Activated CD4-positive, alpha-beta T cell treated with anti-CD3 and anti-CD28 coated beads for 1 hour (primary cell): ENCODE results near the gene SOWAHA.

ENCODE experiments used
- DNase-seq: peaks from one replicate; pipeline ENCODE4 v3.0.0-alpha.2; 2020

The SOWAHA gene

DNA sequence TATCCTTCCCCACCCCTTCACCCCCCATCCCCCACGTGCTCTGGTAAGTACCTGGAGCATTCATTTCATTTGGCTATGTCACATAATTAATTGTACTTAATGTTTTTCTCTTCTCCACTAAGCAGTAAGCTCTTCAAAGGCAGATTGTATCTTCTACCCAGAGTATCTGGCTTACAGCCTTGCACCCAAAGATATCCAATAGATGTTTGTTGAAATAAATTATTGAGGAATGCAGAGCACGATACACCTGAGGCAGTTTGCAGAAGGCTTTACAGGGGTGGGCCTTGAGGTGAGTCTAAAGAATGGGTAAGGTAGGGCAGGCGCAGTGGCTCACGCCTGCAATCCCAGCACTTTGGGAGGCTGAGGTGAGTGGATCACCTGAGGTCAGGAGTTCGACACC, 2.5 kb upstream of the SOWAHA start:
- DNase-seq: no peak

DNA sequence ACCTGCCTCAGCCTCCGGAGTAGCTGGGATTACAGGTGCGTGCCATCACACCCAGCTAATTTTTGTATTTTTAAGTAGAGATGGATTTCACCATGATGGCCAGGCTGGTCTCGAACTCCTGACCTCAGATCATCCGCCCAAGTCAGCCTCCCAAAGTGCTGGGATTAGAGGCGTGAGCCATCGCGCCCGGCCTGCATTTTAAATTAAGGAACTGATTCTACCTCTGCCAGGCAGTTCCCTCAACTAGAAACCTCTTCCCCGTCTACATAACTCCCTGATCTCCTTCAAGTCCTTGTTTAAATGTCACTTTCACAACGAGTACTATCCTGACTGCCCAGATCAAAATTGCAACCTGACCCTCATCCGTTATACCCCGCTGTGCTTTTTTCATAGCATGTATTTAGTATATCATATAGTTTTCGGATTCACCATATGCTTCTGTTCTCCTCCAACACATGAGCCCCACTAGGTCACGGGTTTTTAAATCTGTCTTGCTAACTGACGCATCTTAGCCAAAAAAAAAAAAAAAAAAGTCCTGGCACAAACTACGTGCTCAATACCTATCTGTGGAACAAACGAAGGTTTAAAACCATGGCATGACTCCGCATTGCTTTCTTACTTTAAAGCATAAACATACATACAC, 858 bp upstream of the SOWAHA start:
- no peak for DNase-seq

DNA sequence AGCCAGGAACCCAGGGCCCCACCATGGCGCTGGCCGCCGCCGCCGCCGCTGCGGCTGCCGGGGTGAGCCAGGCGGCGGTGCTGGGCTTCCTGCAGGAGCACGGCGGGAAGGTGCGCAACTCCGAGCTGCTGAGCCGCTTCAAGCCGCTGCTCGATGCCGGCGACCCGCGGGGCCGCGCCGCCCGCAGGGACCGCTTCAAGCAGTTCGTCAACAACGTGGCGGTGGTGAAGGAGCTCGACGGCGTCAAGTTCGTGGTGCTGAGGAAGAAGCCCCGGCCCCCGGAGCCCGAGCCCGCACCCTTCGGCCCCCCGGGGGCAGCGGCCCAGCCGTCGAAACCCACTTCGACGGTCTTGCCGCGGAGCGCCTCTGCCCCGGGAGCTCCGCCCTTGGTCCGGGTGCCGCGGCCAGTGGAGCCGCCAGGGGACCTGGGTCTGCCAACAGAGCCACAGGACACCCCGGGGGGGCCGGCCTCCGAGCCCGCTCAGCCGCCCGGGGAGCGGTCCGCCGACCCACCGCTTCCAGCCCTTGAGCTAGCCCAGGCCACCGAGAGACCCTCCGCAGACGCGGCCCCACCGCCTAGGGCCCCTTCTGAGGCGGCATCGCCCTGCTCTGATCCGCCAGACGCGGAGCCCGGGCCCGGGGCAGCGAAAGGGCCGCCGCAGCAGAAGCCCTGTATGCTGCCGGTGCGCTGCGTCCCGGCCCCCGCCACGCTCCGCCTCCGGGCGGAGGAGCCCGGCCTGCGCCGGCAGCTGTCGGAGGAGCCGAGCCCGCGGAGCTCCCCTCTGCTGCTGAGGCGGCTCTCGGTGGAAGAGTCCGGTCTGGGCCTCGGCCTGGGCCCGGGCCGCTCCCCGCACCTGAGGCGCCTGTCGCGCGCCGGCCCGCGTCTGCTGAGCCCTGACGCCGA, 749 bp downstream of the SOWAHA start:
- no peak for DNase-seq

DNA sequence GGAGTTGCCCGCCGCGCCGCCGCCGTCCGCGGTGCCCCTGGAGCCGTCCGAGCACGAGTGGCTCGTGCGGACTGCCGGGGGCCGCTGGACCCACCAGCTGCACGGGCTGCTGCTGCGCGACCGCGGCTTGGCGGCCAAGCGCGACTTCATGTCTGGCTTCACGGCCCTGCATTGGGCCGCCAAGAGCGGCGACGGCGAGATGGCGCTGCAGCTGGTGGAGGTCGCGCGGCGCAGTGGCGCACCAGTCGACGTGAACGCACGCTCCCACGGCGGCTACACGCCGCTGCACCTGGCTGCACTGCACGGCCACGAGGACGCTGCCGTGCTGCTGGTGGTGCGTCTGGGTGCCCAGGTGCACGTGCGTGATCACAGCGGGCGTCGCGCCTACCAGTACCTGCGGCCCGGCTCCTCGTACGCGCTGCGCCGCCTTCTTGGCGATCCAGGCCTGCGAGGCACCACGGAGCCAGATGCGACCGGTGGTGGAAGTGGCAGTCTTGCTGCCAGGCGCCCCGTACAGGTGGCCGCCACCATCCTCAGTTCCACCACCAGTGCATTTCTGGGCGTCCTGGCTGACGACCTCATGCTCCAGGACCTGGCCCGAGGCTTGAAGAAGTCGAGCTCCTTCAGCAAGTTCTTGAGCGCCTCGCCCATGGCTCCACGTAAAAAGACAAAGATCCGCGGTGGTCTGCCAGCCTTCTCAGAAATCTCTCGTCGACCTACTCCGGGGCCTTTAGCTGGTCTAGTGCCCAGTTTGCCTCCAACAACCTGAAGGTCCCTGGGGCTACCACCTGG, 1.6 kb downstream of the SOWAHA start:
- DNase-seq: no peak

DNA sequence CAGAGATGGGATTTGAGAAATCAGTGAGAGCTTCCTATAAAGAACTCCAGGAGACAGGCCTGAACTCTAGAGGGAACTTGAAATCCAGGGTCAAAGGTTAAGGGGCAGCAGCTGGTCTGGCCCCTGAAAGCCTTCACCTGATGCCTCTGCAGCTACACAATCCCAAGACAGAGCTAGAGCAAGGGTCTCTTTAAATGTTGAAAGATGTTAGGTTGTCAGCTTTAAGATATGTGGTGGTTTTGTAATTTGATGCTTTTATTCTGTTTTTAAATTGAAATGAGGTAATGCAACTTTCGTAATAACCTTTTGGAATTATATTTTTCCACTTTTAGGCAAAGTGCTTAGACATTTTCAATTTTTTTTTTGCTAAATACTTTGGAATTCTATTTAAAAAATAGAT, 2.4 kb downstream of the SOWAHA start:
- no peak for DNase-seq

DNA sequence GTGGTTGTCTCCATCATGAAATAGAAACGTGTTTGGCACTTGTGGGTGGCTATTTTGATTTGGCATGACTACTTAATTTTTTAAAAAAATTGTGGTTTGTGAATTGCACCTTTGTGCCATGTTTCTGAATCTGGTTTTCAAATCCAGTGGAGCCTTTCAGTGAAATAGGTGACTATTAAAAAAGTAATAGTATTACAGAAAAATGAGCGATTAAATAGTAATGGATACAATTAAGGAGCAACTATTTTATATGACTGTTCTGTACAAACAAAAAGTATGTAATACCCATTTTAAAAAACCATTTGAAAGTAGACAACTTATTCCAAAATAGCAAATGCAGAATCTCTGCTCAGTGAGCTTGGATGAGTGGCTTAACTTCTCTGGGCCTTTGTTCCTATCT, 3.0 kb downstream of the SOWAHA start:
- DNase-seq: no peak

DNA sequence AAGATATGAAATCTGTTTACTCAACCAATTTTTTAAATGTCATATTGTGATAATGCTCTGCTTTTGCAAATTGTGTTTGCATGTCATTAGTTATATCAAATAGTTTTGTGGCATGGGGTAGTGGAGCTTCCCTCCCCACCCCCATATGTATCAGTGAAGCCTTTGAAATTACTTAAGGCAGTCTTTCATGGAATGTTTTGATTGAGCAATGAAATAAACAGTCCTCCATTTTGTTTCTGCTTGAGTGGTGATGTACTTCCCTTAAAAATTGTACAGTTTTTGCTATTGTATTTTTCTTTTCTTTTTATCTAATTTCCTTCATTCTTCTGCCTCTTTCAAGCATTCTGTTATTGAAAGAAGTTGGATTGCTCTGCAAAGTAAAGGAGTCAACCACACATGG, 3.5 kb downstream of the SOWAHA start:
- no peak for DNase-seq

DNA sequence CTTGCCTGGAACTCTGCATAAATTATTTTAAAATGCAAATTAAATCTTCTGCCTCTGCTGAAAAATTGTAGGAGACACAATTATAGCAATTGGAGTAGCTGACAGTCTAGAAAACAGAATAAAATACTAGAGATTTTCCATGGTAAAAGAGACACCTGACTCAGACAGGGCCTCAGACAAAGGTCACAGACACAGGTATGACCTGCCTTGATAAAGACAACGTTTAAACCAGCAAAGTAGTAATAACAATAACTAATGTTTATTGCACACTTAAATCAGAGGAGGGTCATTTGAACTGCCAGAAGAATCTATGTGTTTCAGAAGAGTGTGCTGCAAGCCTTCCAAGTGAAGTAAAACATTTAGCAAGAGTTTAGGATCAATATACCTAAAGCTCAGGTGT, 3.9 kb downstream of the SOWAHA start:
- no peak for DNase-seq

DNA sequence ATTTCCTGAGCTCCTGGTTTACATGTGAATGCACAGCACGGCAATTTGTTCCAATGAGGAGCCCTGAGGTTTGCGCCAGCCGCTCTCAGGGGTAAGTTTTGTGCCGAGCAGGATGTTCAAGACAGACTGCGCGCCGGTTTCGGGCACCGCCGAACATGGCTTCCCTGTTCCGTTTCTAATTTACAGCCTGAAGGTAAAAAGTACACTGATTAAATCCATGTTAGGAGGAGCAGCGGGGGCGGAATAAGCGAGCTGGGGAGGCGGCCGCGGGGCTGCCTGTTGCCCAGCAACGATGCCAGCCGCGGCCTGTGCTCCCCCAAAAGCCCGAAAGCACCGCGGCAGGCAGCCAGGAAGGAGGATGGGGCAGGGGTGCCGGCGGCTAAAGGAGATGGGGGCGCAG, 6.4 kb downstream of the SOWAHA start:
- DNase-seq: no peak

DNA sequence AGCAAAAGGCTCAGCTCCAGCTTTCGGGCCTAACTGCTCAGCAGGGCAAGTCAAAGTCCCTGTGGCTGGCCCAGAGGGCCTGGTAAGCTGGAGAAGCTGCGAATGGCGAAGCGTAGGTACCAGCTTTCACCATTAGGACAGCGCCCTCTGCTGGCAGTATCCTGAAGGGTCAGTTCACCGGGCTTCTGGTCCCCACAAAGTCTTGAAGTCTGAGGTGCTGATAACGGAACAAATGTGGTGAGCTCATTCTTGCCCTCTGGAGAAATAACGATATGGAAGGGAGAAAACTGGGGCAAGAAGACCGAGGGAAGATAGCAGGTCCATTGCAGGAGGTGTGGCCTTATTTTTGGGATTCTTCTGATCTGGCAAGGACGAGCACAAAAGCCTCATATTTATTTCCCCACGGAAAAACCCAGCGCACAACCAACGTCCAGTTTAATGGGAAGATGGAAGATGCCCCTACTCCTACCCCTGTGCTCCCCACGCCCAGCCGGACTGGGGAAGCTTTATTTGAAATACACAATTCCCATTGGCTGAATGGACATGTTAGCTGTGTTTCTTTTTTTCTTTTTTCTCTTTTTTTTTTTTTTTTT, 7.2 kb downstream of the SOWAHA start:
- DNase-seq: peak; percentile 80

DNA sequence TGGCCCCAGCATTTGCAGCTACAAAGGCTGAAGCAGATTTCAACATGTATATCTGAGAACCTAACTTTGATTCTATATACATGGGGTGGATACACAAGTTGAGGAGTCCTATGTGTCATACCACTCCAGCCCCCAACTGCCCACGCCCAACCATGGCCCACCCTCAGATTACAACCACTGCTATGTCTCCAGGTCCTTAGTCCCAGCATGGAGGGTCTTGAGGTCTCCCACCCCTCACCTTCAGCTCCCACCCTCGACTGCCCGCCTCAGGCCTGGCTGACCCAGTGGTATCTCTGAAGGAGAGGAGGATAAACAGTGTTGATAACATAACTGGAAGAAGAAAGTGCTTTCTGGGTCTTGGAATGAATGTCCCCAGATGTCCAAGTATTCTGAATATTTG, 8.2 kb downstream of the SOWAHA start:
- DNase-seq: no peak

DNA sequence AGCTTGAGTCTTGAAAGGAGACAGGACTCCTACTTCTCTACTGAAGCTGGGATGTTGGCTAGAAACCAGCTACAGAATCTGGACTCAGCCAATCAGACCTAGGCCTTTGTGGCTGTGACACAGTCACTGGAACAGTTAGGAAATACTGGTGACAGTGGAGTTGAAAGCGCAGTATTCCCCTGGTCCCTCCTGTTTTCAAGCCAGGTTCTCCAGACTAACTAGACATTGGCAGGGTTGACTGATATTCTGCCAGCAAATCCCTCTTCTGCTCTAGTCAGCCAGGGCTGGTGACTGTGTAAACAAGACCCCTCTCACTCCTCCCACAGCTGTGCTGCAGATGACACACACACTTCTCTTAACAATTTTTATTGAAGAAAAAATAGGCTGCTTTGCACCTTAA, 8.7 kb downstream of the SOWAHA start:
- DNase-seq: no peak

DNA sequence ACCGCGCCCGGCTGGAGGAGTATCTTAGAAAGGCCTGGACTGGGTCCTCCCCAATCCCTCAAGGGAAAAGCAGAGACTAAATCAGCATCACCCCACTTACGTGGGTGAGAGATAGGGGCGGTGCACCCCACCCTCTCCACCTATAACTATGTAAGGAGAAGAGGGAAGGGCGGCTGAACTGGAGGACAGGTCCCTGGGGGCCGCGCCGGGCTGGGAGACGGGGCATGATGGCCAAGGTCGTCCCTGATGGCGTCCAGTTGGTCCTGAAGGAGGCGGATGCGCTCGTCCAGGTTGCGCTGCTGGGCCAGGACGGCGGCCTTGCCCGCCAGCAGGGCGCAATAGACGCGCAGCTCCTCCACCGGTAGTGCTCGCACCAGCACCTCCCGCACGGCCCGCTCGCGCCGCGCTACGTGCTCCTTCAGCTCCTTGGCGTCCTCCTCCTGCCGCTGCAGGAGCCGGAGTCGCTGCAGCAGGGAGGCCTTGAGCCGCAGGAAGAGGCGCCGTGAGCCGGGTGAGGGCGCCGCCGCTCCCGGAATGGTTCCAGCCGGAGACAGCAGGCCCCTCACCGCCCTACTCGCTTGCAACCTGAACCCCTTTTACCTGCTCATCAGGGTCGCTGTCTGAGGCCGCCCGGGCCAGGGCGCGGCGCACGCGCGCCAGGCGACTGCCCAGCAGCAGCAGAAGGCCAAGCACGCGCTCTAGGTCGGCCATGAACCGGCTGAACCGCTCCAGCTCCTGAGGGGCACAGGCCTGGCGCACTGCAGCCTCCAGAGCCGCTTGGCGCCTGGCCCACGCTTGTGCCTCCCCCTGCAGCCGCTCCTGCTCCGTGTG, 9.8 kb downstream of the SOWAHA start:
- DNase-seq: no peak

DNA sequence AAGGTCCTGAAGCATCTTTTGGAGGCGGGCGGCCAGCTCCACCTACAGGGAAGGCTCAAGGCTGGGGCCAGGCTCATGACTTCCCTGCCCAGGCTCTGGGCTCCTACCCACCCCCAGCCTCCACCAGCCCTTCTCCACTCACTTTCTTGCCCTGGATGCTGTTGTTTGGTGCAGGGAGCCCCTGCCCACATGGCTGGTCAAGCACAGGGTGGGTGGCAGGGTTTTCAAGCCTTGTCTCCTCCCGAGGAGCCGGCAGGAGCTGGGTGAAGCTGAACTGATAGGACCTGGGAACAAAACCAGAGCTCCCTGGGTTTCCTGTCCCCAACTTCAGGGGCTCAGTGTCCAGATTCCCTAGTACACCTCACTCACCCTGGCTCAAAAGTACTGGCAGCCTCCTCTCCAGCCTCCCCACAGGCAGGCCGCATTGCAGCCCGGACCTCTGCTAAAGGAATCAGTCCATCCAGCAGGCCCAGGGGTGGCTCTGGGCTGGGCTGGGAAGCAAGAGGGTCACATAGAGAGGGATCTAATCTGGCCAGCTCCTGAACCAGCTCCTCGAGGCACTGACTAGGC, 10.5 kb downstream of the SOWAHA start:
- no peak for DNase-seq

DNA sequence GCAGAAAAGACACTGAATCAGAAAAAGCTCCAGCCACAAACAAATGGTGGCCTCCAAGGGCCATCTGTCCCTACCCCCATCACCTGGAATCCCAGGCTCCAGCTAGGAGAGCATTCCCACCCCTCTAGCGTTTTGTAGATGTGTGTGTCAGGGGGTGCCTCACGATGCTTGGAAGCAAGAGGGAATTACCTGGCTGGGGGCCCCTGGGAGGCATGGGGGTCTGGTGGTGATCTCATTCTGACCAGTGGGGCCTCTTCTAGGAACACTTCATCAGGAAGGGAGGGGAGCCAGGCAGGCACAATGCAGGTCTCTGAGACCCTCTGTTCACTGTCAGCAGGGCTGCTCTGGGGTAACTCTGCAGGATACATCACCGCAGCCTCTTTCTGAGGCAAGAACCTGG, 11.3 kb downstream of the SOWAHA start:
- DNase-seq: no peak

DNA sequence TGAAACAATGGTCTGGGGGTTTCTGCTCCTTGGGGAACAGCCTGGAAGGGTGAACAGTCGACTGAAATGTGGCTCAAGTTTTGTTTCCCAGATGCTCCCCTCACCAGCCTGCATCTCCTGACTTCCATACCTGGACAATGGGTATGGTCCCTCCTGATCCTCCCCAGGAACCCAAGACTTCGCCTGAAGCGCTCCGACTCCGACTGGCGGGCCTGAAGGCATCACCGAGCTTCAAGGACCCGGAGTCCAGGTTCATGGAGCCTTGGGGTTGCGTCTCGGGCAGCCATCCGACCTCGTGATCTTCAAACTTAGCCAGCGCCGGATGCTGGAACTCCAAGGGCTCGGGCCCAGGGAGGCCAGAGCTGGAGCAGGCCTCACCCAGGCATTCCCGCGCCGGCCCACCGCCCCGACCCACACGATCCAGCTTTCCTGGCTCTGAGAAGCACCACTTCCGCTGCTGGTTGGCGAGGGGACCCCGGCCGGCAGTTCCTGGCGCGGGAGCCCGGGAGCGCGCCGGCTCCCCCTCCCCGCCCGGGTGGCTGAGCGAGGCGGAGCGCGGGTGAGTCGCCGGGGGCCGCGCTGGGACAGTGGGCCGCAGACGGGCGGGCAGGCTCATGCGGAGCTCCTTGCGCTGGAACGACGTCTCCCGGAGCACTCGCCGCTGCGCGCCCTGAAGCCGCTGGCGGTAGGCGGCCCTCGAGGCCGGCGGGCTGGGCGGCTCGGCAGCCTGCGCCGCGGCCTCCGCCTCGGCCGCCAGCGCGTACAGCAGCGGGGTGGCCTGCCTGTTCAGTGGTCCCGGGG, 12.1 kb downstream of the SOWAHA start:
- DNase-seq: no peak

DNA sequence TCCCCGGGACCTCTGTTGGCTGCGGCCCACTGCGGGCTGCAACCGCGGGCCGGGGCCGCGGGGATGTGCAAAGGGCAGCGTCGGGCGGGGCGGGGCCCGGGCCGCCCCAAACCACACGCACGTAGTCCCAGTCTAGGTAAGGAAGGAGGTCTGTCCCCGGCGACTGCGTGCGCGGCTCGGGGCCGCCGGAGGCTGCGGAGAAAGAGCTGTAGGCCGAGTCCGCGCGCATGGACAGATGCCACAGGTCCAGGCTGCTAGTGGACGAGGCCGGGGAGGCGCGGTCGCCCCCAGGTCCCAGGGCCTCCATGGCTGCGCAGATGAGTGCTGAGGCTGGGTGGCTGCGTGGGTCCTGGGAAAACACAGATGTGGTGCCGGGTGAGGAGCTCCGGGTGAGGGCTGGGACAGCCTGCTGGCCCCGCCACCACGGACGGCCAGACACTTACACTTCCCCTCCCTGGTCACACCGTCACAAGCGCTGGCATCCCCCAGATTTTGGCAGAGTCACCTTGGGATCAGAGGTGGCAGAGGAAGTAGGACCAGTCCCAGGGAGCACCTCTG, 12.8 kb downstream of the SOWAHA start:
- DNase-seq: no peak

DNA sequence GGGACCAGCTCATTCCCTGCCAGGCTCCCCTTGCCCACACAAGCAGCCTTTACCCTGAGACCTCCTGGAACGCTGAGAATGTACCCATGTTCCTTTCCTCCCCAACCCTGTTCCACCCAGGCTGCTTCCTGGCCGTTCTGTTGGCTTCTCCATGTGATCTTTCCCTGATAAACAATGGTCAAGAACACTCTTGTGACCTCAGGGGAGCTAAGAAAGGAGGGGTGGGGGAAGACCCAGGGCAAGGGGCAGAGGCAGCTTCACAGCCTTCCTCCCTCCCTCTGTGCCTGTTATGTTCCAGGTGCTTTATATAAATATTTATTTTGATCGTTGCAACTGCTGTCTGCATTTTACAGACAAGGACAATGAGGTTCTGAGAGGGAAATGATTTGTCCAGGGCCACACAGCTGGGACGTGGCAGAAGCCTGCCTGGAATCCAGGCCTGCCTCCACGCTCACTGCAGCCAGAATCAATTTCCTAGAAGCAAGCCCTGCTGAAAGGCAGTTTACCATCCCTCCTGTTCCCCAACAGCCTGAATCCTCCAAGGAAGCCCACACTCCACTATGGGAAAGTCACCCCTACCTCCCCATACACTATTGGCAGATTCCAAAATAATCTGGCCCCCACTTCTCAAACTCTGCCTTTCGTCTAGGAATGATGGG, 13.5 kb downstream of the SOWAHA start:
- DNase-seq: no peak

DNA sequence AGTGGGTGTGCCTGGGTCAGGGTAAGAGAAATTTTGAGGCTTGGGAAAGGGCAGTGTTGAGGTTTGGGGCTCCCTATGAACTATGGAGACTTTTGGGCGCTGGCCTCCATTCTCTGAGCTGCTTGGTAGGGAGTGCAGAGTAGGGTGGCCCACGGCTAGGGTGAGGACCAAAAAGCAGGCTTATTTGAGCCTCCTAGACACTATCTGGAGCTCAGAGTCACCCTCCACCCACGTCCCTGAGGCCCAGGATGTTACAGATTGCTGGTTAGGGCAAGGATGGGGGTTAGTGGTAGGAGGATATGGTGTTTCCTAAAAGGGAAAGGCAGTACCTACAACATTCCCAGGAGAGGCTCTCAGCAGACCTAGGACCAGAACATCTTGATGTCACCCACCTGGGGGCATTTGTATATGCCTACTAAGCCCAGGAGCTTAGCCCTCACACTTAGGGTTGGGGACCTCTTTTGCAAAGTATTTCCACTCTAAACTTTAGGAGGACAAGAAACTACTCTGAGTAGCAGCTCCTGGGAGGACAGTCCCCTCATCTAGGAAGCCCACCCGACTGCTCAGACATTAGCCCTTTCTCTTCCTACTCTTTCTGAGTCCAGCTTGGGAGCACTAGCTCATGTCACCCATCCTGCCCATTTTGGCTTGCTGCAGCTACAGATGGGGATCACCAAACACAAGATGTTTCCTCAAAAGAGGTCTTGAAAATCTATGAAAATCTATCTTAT, 15.0 kb downstream of the SOWAHA start:
- DNase-seq: no peak
